Left renal cortex interstitium (tissue), 4 donors: ENCODE results near the gene RPP25. TPM values are rescaled to one million over a fixed set of nuclear protein-coding genes. Genes with fewer than 3 reads are reported as not detected.
A peak's percentile ranks its signal among the peaks of the same experiment; 100 is the strongest.

Experiments
- DNase-seq, 4 donors: peaks; one replicate each; pipeline ENCODE4 v3.0.0-alpha.2; 2013; ENCODE audit warnings: low read depth in 4 of 4, low spot score in 2 of 4, missing footprints in 1 of 4
- polyA plus RNA-seq, 4 donors: library from polyadenylated mRNA; unstranded; fragments of 120-200 nt; gene quantifications; one replicate each; pipeline ENCODE4 v1.2.1, GENCODE V29; 2013; ENCODE audit not compliant: insufficient read length in 4 of 4

Gene RPP25, protein sequence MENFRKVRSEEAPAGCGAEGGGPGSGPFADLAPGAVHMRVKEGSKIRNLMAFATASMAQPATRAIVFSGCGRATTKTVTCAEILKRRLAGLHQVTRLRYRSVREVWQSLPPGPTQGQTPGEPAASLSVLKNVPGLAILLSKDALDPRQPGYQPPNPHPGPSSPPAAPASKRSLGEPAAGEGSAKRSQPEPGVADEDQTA
- polyA plus RNA-seq, result 1 to 10 TPM; 2.0 to 3.4 (median 2.9) TPM

DNA sequence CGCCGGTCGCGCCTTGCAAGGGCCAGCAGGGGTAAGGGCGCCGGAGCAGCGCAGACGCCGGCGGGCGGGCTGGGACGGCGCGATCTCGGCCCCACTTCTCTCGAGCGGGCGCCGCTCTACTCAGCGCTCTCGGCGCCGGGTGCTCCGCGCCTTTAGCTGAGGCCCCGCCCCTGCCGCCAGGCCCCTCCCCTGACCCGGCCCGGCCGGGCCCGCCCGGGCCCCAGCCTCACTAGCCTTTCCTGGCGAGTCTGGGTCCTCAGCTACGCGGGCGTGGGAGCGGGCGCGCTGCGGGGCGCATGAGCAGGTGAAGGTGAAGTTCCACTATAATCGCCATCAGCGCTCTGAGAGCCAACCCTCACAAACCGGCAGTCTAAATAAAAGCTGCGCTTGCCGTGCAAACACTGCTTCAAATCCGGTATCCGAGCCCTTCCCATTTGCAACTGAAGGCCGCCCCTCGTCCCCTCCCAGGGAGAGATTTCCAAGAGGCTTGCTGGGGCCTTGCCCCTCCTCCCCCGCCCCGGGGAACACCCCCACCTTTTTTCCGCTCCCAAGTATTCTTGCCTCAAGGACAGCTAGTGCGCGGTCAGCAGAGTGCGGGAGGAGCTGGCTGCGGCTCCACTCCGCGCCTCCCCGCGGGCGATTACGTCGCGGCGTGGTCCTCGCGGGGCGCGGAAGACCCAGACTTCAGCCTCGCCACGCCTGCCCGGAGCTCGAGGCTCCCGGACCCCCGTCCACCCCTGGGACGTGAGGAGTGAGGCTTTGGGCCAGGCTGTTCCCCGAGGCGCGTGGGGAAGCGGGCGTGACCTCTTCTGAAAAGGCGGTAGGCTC is at the start of gene RPP25:
RPP25 (minus strand) TSS at position 125 of the 828 bp plus-strand sequence. CDS start 189 bp downstream, outside the sequence.
- no peak for DNase-seq

DNA sequence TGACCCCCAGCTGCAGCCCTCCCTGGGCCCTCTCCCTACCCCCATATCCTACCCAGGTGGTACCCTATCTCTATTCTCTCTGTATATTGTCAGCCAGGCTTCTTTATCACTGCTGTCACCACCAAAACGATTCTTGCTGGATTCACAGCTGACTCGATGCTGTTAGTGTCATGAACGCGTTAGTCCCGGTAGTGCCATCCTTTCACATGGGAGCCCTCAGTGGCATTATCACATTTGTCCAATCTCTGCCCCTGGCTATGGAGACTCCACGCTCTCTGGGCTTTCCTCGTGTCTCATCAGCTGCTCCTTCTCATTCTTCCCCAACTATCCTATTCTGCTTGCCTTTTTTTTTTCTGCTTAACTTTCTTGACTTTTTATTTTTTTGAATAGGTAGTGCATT is 45.8 kb upstream of the RPP25 start:
- no peak for DNase-seq

DNA sequence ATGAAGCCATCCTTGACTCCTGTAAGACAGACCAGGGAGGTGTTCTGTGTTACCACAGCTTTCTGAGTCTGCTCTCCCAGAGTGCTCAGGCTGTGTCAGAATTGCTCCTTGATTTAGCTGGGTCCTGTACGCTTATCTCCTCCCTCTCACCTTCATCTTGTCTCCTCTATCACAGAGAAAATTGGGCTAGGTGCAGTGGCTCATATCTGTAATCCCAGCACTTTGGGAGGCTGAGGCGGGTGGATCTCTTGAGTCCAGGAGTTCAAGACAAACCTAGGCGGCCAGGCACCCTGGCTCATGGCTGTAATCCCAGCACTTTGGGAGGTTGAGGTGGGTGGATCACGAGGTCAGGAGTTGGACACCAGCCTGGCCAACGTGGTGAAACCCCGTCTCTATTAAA is 44.7 kb upstream of the RPP25 start:
- DNase-seq, result no peak

DNA sequence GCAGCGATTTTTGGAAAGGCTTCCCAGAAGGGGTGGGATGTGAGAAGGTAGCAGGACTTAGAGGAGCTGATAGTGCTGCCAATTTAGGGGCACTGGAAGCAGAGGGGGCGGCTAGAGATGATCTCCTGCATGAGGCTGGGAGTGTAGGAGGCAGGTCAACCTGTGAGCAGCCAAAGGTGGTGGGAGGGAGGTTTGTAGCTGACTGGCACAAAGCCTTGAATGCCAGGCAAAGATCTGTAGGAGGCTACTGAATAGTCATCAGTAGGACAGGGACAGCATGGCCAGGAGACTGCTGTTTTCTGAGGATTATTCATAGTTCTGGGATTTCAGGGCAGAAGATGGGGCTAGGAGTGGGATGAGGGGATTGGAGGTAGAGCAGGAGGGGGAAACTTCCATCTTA is 41.0 kb upstream of the RPP25 start:
- no peak for DNase-seq

DNA sequence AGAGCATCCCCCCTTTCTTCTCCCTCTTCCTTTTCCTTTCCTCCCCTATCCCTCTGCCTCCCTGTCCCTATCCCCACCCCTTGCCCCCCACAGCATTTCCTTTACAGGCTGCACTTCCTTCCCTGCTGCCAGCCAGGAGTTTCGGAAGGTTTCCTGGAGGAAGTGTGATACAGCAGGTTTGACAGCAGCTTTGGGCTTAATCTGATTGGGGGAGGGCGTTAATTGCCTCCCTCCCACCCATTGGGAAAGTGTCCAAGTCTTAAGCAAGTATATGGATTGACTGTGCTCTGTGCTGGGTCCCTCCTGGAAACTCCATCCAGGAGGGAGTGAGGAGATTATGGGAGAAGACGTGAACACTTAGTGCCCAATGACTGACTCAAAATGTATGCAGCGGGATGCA is 40.6 kb upstream of the RPP25 start:
- DNase-seq, result no peak

DNA sequence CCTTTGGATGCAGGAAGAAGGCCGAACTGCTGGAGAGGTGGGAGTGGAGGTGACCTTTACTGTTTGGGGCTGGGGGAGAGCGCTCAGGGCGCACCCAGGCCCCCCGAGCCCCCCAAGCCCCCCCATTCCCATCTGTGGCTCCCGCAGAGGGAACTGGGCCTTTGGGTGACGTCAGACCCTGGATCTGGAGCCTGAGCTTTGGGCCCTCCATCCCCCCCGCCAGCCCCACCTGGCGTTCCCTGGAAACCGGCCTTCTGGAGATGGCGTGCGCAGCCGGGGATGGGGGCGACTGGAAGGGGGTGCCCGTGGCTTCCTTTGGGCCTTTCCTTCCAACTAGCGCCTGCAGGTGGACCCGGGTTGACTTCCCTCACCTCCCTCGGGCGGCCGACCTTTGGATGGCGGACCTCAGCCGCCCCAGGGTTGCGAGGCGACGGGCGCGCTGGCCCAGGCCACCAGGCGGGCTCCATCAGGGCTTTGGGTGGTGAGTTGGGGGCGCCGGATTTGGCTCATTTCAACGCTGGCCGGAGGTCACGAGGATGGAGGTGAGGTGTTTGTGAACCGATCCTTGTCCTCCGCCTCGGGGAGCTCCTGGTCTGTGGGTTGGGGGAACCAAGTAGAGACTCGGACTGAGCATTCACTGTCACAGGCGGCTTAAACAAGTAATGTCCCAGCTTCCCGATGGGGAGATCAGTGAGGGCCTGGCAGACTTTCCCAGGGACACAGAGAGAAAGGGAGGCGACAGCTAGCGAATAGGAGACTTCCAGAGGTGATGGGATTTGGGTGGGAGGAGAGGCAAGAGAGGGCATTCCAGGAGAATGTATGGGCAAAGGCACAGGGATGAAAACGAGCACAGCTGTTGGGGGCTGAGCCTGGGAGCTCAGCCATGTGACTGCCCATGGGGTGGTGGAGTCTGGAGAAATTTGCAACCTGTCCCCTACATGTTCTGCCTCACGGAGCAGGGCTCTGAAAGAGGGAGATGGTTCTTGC is 39.5 kb upstream of the RPP25 start:
- peak in 2 of 4 donors; percentile 5 to 21 for DNase-seq

DNA sequence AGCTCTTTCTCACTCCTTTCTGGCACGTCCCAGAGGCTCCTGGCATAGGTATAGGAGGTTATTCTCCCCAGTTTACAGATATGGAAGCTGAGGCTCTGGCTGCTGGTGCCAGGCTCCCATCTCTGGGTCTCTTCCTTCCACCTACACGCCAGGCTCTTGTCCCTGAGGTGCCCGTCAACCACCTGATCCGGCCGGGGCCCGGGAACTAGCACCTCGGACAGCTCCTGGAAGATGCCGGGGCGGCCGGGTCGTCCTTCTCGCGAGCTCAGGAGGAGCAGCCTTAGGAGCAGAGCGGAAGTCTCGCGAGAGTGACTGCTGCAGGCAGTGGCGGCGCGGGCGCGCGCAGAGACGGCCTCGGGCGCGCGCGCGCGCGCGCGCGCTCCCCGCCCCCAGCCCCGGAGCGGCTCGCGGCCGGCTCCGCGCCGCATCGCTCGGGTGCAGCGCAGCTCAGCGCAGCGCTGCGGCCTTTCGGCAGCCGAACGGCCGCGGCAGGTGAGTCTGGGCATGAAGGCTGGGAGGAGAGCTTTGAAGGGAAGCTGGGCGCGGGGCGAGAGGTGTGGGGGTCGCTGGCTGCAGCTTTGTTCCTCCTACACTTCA is 38.7 kb upstream of the RPP25 start, which contains the start of gene SCAMP5:
SCAMP5 (plus strand) TSS at position 382 of the 597 bp plus-strand sequence. CDS start 16,277 bp downstream, outside the sequence.
- DNase-seq, result peak; percentile 55 to 91 (median 85)

DNA sequence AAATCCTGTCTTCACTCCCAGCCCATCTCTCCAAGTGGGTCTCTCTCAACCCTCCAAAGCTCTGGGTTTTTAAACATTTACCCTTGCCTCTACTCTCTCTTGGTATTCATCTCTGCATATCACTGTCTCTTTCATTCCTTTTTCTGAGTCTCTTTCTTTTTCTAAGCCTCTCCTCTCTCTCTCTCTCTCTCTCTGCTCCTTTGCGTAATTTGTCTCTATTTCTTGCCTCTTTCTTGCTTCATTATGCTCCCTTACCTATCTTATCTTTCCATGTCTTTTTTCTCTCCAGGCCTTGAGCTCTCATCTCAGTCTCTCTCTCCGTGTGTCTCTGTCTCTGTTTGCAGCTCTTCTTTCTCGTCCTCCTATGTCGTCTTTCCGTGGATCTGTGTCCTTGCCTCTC is 38.1 kb upstream of the RPP25 start:
- no peak for DNase-seq

DNA sequence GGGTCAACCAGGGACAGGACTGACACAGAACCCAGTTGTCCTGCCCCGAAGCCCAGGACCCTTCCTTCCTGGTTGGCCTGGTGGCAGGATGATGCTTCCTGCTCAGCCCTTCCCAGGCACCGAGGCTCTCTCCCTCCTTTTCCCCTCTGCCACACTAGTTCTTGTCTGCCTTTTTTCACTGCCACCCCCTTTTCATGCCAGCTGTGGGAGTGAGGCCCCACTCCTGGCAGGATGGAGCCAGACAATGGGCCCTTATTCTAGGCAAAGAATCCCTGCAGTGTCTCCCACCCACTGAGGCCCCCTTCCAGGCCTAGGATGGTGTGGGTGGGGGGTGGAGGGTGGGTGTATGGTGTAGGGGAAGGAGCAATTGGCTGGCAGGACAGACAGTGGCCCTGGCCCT is 37.7 kb upstream of the RPP25 start:
- no peak for DNase-seq

DNA sequence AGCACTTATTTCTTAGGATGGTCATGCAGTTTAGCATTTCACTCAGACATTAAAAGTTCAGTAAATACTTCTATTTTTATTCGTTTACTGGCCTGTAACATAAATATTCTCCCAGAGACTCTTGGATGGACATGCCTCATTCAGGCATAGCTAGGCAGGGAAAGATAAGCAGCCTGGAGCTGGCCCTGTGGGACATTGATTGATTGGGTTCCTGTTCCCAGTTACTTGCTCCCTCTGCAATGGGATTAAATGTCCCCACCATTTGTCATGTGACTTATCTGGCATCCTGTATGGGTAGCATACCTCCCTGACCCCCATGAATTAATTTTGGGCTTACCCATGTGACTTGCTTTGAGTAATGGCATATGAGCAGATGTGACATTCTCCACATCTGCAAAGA is 36.0 kb upstream of the RPP25 start:
- DNase-seq, result no peak

DNA sequence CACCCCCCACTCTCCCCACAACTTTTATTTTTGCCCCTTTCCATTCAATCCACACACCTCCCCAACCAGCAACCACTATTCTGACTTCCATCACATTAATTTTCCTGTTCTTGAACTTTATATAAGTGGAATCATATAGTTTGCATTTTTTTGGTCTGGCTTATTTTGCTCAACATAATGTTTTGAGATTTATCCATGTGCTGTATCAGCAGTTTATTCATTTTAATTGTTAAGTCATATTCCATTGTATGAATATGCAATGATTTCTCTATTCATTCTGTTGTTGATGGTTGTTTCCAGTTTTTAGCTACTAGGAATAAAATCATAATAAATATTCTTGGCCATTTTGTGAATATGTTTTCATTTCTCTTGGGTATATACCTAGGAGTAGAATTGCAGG is 33.0 kb upstream of the RPP25 start:
- no peak for DNase-seq

DNA sequence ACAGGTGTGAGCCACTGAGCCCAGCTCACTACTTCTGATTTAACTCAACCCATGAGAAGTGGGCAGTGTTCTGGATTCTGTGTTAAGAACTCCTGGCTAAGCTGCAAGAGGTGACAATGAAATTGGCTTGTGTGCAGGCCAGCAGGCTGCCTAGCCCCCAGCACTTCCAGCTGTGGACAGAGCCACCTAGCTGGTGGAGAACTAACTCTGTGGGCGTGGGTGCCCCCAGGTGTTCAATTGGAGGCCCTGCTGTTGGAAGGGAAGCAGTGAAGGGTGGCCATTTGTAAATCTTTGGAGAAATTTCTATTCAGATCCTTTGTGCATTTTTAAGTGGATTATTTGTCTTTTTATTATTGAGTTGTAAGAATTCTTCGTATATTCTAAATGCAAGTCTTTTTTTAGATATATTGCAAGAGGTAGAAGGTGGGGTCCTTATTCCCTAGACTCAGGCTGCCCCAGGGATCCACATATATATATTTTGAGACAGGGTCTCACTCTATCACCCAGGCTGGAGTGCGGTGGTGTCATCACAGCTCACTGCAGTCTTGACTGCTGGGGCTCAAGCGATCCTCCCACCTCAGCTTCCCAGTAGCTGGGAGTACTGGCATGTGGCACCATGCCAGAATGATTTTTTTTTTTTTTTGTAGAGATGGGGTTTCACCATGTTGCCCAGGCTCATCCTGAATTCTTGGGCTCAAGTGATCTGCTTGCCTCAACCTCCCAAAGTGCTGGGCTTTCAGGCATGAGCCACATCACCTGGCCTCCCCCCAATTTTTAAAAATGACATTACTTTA is 31.6 kb upstream of the RPP25 start:
- no peak for DNase-seq

DNA sequence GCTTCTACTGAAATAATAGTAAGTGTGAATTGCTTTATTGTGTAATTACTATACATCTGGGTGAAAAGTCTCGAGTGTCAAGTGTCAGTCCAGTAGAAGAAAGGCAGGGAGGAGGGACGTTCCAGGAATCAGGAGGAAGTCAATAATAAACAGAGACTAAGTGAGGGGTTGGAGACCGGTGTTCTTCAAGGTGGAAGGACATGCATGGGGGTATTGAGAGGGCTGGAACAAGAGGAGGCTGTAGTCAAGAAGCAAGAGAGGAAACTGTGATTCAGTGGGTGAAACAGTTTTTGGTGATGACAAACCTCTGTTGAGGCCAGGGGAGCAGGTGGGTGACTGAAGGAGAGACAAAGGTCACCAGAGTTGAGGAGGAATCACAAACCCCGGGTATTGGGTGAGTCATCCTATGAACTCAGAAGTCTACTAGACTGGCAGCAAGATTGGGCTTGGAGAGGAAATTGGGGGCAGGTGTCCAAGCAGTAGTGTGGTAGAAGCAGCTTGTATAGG is 27.2 kb upstream of the RPP25 start:
- no peak for DNase-seq

DNA sequence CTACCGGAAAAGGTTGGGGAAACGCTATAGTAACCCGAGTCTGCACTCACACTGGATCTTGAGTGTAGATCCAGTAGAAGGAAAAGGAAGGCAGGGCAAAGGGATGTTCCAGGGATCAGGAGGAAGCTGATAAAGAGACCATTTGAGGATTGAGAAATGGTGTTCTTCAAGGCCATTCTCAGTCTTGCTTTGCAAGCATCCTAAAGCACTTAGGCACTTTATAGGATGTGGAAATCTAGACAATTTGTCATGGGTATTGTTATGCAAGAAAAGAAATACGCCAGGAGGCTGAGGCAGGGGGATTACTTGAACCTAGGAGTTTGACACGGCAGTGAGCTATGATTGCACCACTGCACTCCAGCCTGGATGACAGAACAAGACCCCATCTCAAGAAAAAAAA is 25.6 kb upstream of the RPP25 start:
- DNase-seq, result no peak

DNA sequence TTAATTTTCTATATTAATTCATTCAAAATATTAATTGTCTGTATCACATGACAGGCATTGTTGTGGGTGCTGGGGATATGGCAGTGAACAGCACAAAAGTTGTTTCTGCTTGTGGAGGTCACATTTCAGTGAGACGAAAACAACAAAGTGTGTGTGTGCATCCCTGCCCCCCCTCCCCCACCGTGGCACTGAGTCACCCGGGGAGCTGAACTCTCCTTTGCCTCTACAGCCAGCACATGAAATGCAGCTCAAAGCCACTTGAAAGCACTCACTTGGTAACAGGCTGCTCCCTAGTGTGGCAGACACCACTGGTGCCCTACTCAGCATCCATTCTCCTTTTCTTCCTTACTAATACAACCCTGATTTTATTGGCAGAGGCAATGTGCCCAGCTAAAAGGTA is 21.9 kb upstream of the RPP25 start:
- no peak for DNase-seq

DNA sequence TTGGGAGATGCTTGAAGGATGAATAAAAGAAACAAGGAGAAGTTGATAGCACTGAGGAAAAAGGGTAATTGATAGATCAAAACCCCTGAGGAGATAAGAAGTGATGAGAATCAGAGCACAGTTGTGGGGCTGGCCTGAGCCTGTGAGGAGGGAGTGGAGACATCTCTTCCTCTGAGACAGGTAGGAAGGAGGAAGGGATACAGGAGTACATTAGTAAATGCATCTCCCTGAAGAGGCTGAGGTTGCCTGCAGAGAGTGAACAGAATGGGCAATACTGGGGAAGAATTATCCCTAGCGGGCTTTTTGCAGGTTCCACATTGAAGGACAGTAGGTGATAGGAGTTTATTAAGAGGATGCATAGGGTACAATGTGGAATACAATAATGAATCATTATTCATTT is 21.5 kb upstream of the RPP25 start:
- no peak for DNase-seq

DNA sequence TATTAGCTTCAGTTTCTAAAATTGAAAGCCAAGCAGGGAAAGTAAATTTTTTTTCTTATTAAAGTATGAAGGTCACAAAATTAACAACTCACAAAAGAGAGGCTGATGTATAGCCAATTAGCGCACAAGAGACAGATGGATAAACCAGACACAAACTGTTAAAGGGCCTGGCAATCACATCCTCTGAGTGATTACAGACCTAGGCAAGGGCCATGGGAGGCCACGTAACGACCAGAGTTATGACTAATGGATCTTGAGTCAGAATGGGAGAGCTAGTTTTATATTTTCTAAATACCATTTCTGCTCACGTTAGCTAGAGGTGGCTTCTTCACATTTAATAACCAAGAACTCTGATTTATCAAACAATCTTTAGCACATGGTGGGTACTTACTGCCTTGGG is 21.0 kb upstream of the RPP25 start:
- DNase-seq, result no peak

DNA sequence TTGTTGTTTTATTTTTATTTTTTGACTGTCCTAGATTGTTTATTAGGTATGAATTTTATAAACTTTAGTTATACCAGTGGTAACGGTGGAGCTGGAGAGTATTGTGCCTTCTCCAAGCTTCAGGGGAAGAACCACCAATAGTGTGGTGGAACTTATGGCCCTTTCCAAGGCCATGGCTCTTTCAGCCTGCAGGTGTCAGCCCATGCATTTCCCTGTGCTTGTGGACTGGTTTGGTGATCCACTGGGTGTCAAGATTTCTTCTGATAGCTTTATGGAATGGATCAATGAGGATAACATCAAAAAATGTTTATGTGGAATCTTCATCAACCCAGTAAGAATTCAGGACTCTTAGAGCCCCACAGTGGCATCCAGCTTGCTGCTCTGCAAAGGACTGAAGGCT is 19.6 kb upstream of the RPP25 start:
- DNase-seq, result no peak

DNA sequence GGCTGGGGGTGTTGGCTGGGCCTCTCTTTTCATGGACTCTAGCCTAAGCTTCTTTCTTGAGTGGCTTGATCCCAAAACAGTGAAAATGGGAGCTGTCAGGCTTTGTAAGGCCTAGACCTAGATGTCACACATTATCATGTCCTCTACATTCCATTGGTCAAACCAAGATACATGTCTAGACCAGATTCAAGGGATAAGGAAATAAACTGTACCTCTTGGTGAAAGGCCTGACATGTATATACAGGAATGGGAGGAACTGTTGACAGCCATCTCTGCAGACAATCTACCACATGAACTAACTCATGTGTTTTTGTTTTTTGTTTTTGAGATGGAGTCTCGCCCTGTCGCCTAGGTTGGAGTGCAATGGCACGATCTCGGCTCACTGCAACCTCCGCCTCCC is 11.1 kb upstream of the RPP25 start:
- no peak for DNase-seq

DNA sequence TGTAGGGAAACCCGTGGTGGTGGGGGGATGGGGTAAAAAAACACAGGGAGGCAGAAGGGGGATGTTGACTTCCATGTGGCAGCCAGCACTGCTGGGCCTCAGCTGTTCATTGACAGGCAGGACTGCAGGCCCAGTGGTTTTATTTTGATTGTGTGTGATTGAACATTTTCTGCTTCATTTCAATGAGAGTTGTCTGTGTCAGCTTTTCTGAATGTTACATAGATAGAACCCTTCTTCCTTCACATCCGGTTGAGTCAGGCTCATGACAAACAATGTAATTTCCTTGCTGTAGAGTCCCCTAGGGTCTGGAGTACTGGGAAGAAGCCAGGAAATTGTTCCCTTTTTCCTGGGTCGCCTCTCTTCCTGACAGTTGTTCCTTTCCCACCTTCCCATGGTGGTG is 8.2 kb upstream of the RPP25 start:
- DNase-seq, result no peak
